Body of pancreas (tissue), 4 donors: ENCODE measurements around the gene IFT27. TPM values are rescaled to one million over a fixed set of nuclear protein-coding genes. Genes with fewer than 3 reads are reported as not detected.

Source experiments
- ATAC-seq: fragments of 150-250 bp; one replicate; pipeline ENCODE4 v1.9.1; 2016
- DNase-seq, 4 donors: peaks; one replicate each; pipeline ENCODE4 v3.0.0-alpha.2; 2019
- H3K27ac ChIP-seq, 4 donors: fragments of 200-600 bp; sonication (generic); 1 replicate in 3 of 4; 2 replicates in 1 of 4; pipeline versions ENCODE4 v1.5.1 to v1.6.1; 2016 to 2019; ENCODE audit warnings: mild to moderate bottlenecking in 1 of 4, mixed read lengths in 1 of 4, moderate library complexity in 1 of 4
- H3K27me3 ChIP-seq, 2 donors: fragments of 200-600 bp; sonication (generic); one replicate each; pipeline ENCODE4 v1.6.0; 2016; ENCODE audit warnings: mild to moderate bottlenecking in 1 of 2
- H3K36me3 ChIP-seq, 2 donors: fragments of 200-600 bp; sonication (generic); replicated peaks in 1 of 2; 2 replicates each; pipeline ENCODE4 v1.5.1; 2016; ENCODE audit warnings: low read depth in 2 of 2; ENCODE audit not compliant: insufficient read depth in 1 of 2
- H3K4me1 ChIP-seq: fragments of 200-600 bp; sonication (generic); one replicate; pipeline ENCODE4 v1.6.0; 2016
- H3K4me3 ChIP-seq, 2 donors: fragments of 200-600 bp; sonication (generic); 1 replicate in 1 of 2; 2 replicates in 1 of 2; pipeline ENCODE4 v1.5.1; 2016 to 2019
- H3K9me3 ChIP-seq, 3 donors: fragments of 200-600 bp; sonication (generic); 1 replicate in 2 of 3; 2 replicates in 1 of 3; pipeline ENCODE4 v1.5.1; 2016
- POLR2A ChIP-seq, 3 donors: fragments of 450-650 bp; IDR thresholded peaks; one replicate each; pipeline ENCODE4 v1.6.1; 2016; ENCODE audit warnings: antibody characterized with exemption in 3 of 3, mild to moderate bottlenecking in 2 of 3
- WGBS, 2 donors: methylation state at CpG; one replicate each; pipeline ENCODE4 v1.1.5; 2017; 5-methylcytosine and 5-hydroxymethylcytosine counted together
- intact Hi-C: fragments of 100-400 bp; cut with DNase I; formaldehyde crosslinking; loops from one replicate; pipeline ENCODE4 v1.15.1; 2023
- total RNA-seq, 2 donors: library from RNA; depleted of rRNA; stranded (reverse); fragments of >200 nt; gene quantifications; one replicate each; pipeline ENCODE4 v1.1.0, GENCODE V29; 2016
- TF ChIP-seq, protein P1 (sequence below), 7 experiments: fragments of 450-650 bp in 4 of 7; fragments of 200-600 bp in 3 of 7; sonication (generic) in 3 of 7; IDR thresholded peaks; one replicate each; pipeline ENCODE4 v1.5.1; 2016 to 2019; ENCODE audit warnings: antibody characterized with exemption in 7 of 7

Gene IFT27
- total RNA-seq, 2 donors from 2014 or later = 7.6 to 15.8 TPM

DNA sequence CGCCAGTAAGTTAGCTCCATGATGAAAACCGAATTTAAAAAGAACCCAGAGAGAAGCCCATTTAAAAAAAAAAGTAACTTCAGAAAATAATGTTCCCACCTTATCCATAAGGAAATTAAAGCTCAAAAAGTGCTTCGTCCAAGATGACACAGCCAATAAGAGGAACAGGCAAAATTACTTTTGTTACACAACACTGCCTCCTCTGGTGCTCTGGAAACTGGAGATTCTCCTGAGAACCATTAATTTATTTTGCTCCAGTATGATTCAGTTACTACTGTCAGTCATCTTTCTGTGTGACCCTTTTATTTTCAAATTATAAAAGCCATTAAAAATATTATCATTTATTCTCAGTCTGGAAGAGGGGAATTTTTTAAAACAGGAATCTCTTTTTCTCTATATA, 2.0 kb downstream of the IFT27 start:
- DNase-seq = peak in 2 of 4 donors; percentile 33 to 43

DNA sequence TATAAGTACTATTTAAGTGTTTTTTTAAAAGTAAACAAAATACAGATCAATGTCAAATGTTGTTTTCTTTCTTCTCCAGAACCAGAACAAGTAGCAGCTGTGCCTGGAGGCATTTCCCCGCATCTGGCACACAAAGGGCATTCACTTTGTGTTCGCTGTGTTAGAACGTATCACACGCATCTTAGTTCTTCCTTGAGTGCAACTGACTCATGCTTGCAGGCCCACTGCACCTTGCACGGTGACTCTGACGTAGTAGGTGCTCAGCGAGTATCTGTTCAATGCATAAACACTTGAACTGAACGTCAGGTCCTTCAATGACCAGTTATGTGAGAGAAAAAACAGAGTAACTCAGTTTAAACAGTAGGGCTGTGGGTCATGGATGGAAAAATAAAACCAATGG, 3.5 kb downstream of the IFT27 start:
- WGBS, 2 donors = 87 to 88% methylated on average over 8 of the region's 8 CpGs
- no peaks in the 10 kb centered on the region for H3K27me3 ChIP-seq
- H3K36me3 ChIP-seq = no peaks in the 10 kb centered on the region
- no peak for DNase-seq
- no peak for ATAC-seq
- TF ChIP-seq, protein P1, sequence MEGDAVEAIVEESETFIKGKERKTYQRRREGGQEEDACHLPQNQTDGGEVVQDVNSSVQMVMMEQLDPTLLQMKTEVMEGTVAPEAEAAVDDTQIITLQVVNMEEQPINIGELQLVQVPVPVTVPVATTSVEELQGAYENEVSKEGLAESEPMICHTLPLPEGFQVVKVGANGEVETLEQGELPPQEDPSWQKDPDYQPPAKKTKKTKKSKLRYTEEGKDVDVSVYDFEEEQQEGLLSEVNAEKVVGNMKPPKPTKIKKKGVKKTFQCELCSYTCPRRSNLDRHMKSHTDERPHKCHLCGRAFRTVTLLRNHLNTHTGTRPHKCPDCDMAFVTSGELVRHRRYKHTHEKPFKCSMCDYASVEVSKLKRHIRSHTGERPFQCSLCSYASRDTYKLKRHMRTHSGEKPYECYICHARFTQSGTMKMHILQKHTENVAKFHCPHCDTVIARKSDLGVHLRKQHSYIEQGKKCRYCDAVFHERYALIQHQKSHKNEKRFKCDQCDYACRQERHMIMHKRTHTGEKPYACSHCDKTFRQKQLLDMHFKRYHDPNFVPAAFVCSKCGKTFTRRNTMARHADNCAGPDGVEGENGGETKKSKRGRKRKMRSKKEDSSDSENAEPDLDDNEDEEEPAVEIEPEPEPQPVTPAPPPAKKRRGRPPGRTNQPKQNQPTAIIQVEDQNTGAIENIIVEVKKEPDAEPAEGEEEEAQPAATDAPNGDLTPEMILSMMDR (IDR thresholded peaks at IDR 0.05) = no peak
- TF ChIP-seq POLR2A (IDR thresholded peaks at IDR 0.05) = no peak
- peaks cover 14% of the 10 kb centered on the region for H3K4me1 ChIP-seq
- H3K4me3 ChIP-seq = no peak overlapping the region
- intact Hi-C loops = loop anchor here (5.0 kb wide), 1 partner anchor 225 kb away; no protein-coding TSS in a partner anchor
- H3K27ac ChIP-seq = no peak overlapping the region
- H3K9me3 ChIP-seq = no peaks in the 10 kb centered on the region

More for the DNA sequence above, 2.0 kb downstream of the IFT27 start:
- H3K4me3 ChIP-seq = no peak overlapping the region
- H3K27ac ChIP-seq = no peak overlapping the region
- no peak for TF ChIP-seq POLR2A (IDR thresholded peaks at IDR 0.05)
- TF ChIP-seq, protein P1 (IDR thresholded peaks at IDR 0.05) = peak; percentile 12 to 57 (median 43)
- ATAC-seq = no peak
- peaks cover 14% of the 10 kb centered on the region for H3K4me1 ChIP-seq
- no peaks in the 10 kb centered on the region for H3K27me3 ChIP-seq
- intact Hi-C loops = loop anchor here (5.0 kb wide), 1 partner anchor 227 kb away; no protein-coding TSS in a partner anchor
- H3K36me3 ChIP-seq = no peaks in the 10 kb centered on the region
- no peaks in the 10 kb centered on the region for H3K9me3 ChIP-seq
- WGBS, 2 donors = 57 to 67% methylated on average over 3 of the region's 3 CpGs

DNA sequence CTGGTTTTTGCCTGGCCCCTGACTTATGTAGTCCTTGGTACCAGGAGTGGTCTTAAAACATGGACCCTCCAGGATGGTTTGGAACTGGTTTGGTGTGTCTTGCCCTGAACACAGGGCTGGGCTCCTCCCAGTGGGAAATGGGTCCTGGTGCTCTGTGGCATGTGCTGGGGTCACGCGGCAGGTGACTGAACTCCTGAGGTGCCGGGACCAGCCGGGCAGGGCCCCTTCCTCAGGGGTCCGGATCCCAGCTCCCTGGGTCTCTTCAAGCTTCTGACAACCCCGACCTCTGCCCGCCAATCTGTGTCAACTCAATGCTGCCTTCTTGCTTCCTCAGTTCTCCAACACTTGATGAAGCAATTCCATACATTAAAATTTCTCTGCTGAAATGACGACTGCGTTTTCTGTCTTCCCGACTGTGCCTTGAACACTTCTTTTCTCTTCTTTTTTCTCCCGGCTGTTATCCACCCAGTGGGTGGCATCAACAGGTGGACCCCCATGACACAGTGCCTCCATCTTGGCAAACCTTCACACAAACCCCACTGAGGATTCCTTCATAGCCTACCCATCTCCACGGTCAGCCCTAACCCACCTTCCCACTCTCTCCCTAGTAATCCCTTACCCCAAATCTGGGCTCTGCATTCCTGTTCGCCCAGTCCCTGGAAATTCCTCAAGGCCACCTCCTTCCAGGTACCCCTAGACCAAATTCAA, 4.4 kb downstream of the IFT27 start:
- Histone ChIP-seq H3K27me3 (no peaks in the 10 kb centered on the region), H3K27ac (no peak overlapping the region), H3K4me3 (no peak overlapping the region), H3K4me1 (peaks cover 10% of the 10 kb centered on the region), H3K36me3 (no peaks in the 10 kb centered on the region), H3K9me3 (no peaks in the 10 kb centered on the region)
- DNase-seq = peak in 1 of 4 donors; percentile 7
- 87 to 93% methylated on average over 13 of the region's 13 CpGs for WGBS, 2 donors
- TF ChIP-seq, protein P1 (IDR thresholded peaks at IDR 0.05) = no peak
- no peak for TF ChIP-seq POLR2A (IDR thresholded peaks at IDR 0.05)
- no peak for ATAC-seq
- intact Hi-C loops = loop anchor here (5.0 kb wide), 1 partner anchor 224 kb away; no protein-coding TSS in a partner anchor

DNA sequence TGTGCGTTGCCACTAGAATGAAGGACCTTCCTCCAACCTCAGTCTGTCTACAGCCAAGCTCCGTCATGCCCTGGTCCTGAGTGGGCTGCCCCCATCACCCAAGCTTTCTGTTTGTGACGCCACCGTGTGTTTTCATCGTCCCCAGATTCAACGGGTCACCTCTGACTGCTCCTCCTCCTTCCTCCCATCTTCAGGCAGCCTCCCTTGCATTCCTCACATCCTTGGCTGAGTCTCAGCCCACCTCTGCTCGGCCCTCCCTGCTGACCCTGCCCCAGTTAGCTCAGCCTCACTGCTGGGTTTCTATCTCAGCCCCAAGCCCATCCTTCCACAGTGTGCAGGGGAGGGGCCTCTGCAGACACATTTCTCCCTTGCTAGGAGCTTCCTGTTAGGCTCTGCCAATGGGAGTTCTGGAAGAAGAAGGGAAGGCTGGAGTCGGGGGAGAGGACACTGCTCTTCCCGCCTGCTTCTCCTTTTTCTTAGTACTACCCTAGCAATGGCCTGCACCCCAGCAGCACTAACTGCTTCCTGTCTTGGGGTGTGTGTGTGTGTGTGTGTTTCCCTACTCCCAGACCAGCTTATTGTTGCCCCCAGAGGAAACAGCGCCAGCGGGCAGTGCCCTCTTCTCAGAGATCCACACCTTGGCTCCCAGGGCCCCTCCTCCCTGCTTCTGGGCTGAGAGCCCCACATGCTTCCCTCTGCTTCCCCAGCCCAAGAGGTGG, 5.2 kb downstream of the IFT27 start:
- Histone ChIP-seq H3K9me3 (no peaks in the 10 kb centered on the region), H3K4me3 (no peak overlapping the region), H3K36me3 (no peaks in the 10 kb centered on the region), H3K27ac (no peak overlapping the region), H3K27me3 (no peaks in the 10 kb centered on the region), H3K4me1 (peaks cover 8% of the 10 kb centered on the region)
- intact Hi-C loops = loop anchor here (5.0 kb wide), 1 partner anchor 223 kb away; no protein-coding TSS in a partner anchor
- ATAC-seq (no peak), DNase-seq (peak in 1 of 4 donors; percentile 9)
- 63 to 80% methylated on average over 11 of the region's 11 CpGs for WGBS, 2 donors
- TF ChIP-seq, protein P1 (IDR thresholded peaks at IDR 0.05) = no peak
